Measurements from ENCODE around the gene CHD6.

The CHD6 gene

GRCh38 chr20:41617902-41618806 lies at the start of gene CHD6:
CHD6 (minus strand) TSS chr20:41618377; CDS start chr20:41551337, 67,040 bp downstream.
- DNase-seq, result peak; percentile 97 to 99

- no peak for DNase-seq
Measured at GRCh38 chr20:41664584-41664983, 46.4 kb upstream of the CHD6 start.

GRCh38 chr20:41657655-41658054 lies 39.5 kb upstream of the CHD6 start:
- DNase-seq, result no peak

- no peak for DNase-seq
Measured at GRCh38 chr20:41655962-41656618, 37.9 kb upstream of the CHD6 start.

- no peak for DNase-seq
Measured at GRCh38 chr20:41654884-41655283, 36.7 kb upstream of the CHD6 start.

- DNase-seq, result no peak
Measured at GRCh38 chr20:41654292-41654691, 36.1 kb upstream of the CHD6 start.

GRCh38 chr20:41650231-41650948 lies 32.2 kb upstream of the CHD6 start:
- DNase-seq, result no peak

GRCh38 chr20:41649489-41649888 lies 31.3 kb upstream of the CHD6 start:
- DNase-seq, result no peak

- no peak for DNase-seq
Measured at GRCh38 chr20:41645372-41645771, 27.2 kb upstream of the CHD6 start.

- DNase-seq, result no peak
Measured at GRCh38 chr20:41643504-41643938, 25.3 kb upstream of the CHD6 start.

- no peak for DNase-seq
Measured at GRCh38 chr20:41639630-41640029, 21.5 kb upstream of the CHD6 start.

- no peak for DNase-seq
Measured at GRCh38 chr20:41638456-41638855, 20.3 kb upstream of the CHD6 start.

- no peak for DNase-seq
Measured at GRCh38 chr20:41635158-41635557, 17.0 kb upstream of the CHD6 start.

- no peak for DNase-seq
Measured at GRCh38 chr20:41632896-41633295, 14.7 kb upstream of the CHD6 start.

- no peak for DNase-seq
Measured at GRCh38 chr20:41631826-41632225, 13.6 kb upstream of the CHD6 start.

- DNase-seq, result no peak
Measured at GRCh38 chr20:41630846-41631245, 12.7 kb upstream of the CHD6 start.

- no peak for DNase-seq
Measured at GRCh38 chr20:41627611-41628244, 9.6 kb upstream of the CHD6 start.

- DNase-seq, result no peak
Measured at GRCh38 chr20:41627001-41627495, 8.9 kb upstream of the CHD6 start.

GRCh38 chr20:41623625-41624375 lies 5.6 kb upstream of the CHD6 start:
- no peak for DNase-seq

GRCh38 chr20:41622584-41622983 lies 4.4 kb upstream of the CHD6 start:
- no peak for DNase-seq

GRCh38 chr20:41621971-41622370 lies 3.8 kb upstream of the CHD6 start:
- DNase-seq, result no peak

- no peak for DNase-seq
Measured at GRCh38 chr20:41621421-41621820, 3.2 kb upstream of the CHD6 start.

All from stimulated activated CD4-positive, alpha-beta T cell treated with anti-CD3 and anti-CD28 coated beads, Interleukin-2, amount 100 ng/mL, for 48 hours (primary cell).